Hematopoietic multipotent progenitor cell (in vitro differentiated cells): Measurements from ENCODE around the gene SCAPER. TPM values are rescaled to one million over a fixed set of nuclear protein-coding genes. Genes with fewer than 3 reads are reported as not detected.
"Not testable (repeated sequence)": the region's sequence is repeated elsewhere in the genome, so short reads cannot be mapped to it uniquely, and the experiment has no call there.

Experiments used
- DNase-seq, 3 donors: peaks; one replicate each; pipeline ENCODE4 v3.0.0-alpha.2; 2011 to 2015; ENCODE audit warnings: low read depth in 2 of 3, low spot score in 2 of 3
- total RNA-seq: library from RNA; depleted of rRNA; stranded (reverse); fragments of >200 nt; gene quantifications from one replicate; pipeline ENCODE4 v1.2.3, GENCODE V29; 2012

The SCAPER gene
- total RNA-seq, 1 donor, result 9.4 TPM

GRCh38 chr15:76335307-76336253 is 569.6 kb downstream of the SCAPER start:
- DNase-seq, result peak in 2 of 3 donors; percentile 45 to 48

DNA sequence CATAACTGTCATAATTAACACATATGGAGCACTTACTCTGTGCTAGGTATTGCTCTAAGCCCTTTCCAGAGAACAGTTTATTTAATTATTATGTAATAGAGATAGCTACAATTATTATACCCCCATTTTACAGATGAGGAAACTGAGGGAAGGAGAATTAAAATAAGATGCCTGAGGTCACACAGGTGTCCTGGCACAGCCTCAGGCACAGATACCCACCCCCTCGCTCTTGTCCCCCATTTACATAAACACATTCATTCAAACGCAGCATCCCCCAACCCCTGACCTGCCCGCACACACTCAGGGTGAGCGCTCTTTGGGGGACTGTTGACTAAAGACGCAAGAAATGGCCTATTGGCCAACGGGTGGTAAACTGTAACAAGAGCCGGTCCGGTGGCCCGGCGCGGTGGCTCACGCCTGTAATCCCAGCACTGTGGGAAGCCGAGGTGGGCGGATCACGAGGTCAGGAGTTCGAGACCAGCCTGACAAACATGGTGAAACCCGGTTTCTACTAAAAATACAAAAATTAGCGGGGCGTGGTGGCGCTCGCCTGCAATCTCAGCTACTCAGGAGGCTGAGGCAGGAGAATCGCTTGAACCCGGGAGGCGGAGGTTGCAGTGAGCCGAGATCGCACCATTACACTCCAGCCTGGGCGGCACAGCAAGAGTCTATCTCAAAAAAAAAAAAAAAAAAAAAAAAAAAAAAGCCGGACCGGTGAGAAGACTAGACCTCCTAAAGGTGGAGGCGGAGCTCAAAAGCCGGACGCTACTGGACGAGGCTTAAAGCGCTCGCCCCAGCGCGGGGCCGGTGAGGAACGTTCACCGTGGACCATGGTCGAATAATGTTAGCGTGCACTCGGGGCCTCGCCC is 570.5 kb downstream of the SCAPER start:
- no peak for DNase-seq

DNA sequence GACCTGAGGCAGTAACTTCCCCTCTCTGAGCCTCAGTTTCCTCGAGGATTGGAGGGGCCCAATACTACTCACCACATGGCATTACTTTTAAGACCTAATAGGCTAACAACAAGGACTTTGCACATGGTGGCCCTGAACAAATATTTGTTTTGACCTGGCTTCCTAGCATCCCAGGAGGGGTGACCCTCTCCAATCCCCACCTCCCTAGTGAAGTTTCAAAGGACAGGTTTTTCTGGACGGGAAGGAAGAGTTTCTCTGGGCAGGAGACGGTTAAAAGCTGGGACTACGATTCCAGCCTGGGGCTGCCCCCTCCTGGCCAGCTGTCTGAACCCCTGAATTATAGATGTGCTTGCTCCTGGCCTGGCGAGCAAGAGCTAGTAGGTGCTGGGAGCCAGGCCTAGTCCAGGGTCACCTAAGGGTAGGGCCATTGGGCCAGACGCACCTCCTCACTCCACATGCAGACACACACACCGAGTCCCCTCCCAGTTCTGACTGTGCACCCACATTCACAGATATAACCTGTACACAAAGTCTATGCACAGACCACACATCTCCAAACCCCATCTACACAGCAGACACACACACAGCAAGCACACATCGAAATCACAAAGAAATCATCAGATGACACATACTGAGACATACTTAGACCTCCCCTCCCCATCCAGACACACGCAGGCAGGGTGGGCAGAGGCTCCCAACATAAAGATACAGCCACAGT is 571.3 kb downstream of the SCAPER start:
- DNase-seq, result peak in 2 of 3 donors; percentile 24 to 31

DNA sequence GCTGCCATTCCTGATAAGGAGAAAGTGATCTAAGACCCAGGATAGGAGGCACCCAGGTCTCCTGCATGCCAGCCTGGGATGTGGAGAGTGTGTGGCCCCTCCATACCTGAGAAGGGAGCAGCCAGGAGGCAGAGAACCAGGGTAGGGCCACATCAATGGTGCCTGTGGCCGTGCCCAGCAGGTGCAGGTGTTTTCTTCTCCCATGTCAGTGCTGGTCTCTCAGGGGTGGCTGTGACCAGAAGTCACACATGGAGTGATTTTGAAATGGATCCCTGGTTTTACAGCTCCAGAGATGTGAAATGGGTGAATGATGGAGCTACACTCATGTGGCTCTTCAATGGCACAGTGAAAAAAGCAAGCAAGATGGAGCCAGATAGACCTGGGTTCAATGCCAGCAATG is 571.8 kb downstream of the SCAPER start:
- no peak for DNase-seq

GRCh38 chr15:76332796-76333195 is 572.3 kb downstream of the SCAPER start:
- DNase-seq, result no peak

DNA sequence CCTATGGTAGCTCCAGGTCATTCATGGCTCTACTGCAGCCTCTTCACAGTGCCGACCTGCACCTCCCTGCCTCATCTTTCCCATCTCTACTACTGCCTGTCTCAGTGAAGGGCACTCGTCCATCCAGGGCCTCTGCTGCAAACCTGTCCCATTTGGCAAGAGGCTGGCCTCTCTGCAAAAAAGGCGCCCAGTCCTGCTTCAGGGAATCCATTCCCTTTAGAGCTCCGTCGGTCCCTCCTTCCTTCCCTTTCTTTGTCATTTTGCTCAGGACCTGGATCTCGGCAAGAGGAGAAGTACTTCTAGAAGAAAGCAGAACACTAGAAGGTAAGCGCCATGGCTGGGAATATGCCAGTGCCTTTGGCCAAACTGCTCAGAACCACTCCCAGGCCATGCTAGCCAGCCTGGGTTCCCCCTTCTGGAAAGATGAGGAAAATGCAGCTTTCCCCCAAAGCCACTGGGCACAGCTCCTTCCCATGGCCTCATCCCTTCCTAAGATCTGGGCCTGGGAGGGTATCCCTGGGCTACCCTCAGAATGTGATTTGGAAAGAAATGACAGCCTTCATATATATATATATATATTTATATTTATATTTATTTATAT is 575.0 kb downstream of the SCAPER start:
- DNase-seq, result peak in 2 of 3 donors; percentile 26 to 49

- no peak for DNase-seq
Observed at GRCh38 chr15:76328958-76329357, 576.2 kb downstream of the SCAPER start.

- DNase-seq, result no peak
Observed at GRCh38 chr15:76328106-76328696, 576.9 kb downstream of the SCAPER start.

- no peak for DNase-seq
Observed at GRCh38 chr15:76327191-76328105, 577.7 kb downstream of the SCAPER start.

- DNase-seq, result no peak
Observed at GRCh38 chr15:76325704-76326103, 579.4 kb downstream of the SCAPER start.

- DNase-seq, result no peak
Observed at GRCh38 chr15:76324066-76324465, 581.1 kb downstream of the SCAPER start.

GRCh38 chr15:76321602-76322001 is 583.5 kb downstream of the SCAPER start:
- DNase-seq, result no peak

GRCh38 chr15:76321171-76321570 is 584.0 kb downstream of the SCAPER start:
- DNase-seq, result no peak

- DNase-seq, result no peak
Observed at GRCh38 chr15:76320012-76320411, 585.1 kb downstream of the SCAPER start.

DNA sequence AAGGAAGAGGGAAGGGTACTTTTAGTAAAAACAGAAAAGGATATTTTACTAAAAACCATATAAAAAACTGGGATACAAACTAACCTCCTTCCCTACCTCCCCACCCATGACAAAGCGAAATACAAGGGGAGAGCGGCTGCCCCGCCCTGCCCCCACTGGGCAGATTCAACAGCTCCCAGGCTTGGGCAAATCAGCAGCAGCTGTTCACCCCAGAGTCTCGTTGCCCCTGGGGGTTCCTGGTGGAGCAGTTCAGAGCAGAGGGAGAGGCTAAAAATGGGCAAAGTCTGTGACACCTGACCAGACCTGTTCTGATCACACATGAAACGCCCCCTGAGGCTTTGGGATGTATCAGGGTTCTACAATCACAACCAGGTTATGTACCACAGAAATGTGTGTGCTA is 591.4 kb downstream of the SCAPER start:
- DNase-seq, result no peak

- not testable (repeated sequence) for DNase-seq
Observed at GRCh38 chr15:76313175-76313567, 592.0 kb downstream of the SCAPER start.

- DNase-seq, result no peak
Observed at GRCh38 chr15:76312540-76313174, 592.5 kb downstream of the SCAPER start.
